Endothelial cell of umbilical vein (primary cell): ENCODE measurements around the gene LHX3. TPM values are rescaled to one million over a fixed set of nuclear protein-coding genes. Genes with fewer than 3 reads are reported as not detected.

Source experiments
- BruUV-seq: library from RNA; stranded (reverse); fragments of 400-500 nt; replicated peaks from 2 replicates; lab custom pipeline; 2021; lab: Mats Ljungman, UMichigan
- CTCF ChIA-PET: fragments of 300-600, 350-600 bp; sonication (Branson Sonifier 250); formaldehyde crosslinking; loops from one replicate; lab custom pipeline; 2021; ENCODE audit warnings: antibody characterized with exemption, inconsistent platforms; lab: Charles Lee
- POLR2A ChIA-PET: fragments of 300-600, 350-600 bp; sonication (Branson Sonifier 250); formaldehyde crosslinking; loops from one replicate; lab custom pipeline; 2021; ENCODE audit warnings: antibody characterized with exemption, inconsistent platforms; lab: Charles Lee
- DNase-seq: peaks from one replicate; pipeline ENCODE4 v3.0.0-alpha.2; 2011; ENCODE audit warnings: low read depth, low spot score
- FAIRE-seq: peaks from 2 replicates; lab custom pipeline; 2011; peaks lifted over from hg19 to GRCh38; lab: Jason Lieb, UNC
- H2AFZ ChIP-seq: 2 replicates; pipeline ENCODE4 v1.6.0; 2012; ENCODE audit warnings: low read depth, low read length, control low read depth, inconsistent platforms
- H3K27ac ChIP-seq: 2 replicates; pipeline ENCODE4 v1.5.1; 2011; ENCODE audit warnings: low read depth, mild to moderate bottlenecking, control low read depth, low read length, moderate library complexity; ENCODE audit not compliant: insufficient read depth
- H3K27me3 ChIP-seq, 2 experiments: 2 replicates each; pipeline versions ENCODE4 v1.6.0 to v1.6.1; 2011; ENCODE audit warnings: low read length in 2 of 2, mixed read lengths in 1 of 2; ENCODE audit not compliant: control insufficient read depth in 2 of 2, insufficient read depth in 2 of 2
- H3K36me3 ChIP-seq, 2 experiments: 2 replicates in 1 of 2; 3 replicates in 1 of 2; pipeline ENCODE4 v1.5.1; 2011; ENCODE audit warnings: low read length in 2 of 2, mild to moderate bottlenecking in 1 of 2, moderate library complexity in 1 of 2; ENCODE audit not compliant: control insufficient read depth in 2 of 2, insufficient read depth in 2 of 2; ENCODE audit errors: extremely low read depth in 1 of 2
- H3K4me1 ChIP-seq: 3 replicates; pipeline ENCODE4 v1.5.1; 2011; ENCODE audit warnings: mild to moderate bottlenecking, low read length; ENCODE audit not compliant: control insufficient read depth, insufficient read depth; ENCODE audit errors: extremely low read depth
- H3K4me2 ChIP-seq: 2 replicates; pipeline ENCODE4 v1.6.1; 2011; ENCODE audit warnings: low read length, control low read depth, mixed read lengths; ENCODE audit not compliant: insufficient read depth
- H3K4me3 ChIP-seq, 3 experiments: fragments of 200-600 bp in 1 of 3; sonication (generic), shearing (Covaris generic) in 1 of 3; replicated peaks in 1 of 3; 2 replicates each; pipeline ENCODE4 v1.5.1; 2011 to 2016; ENCODE audit warnings: control low read depth in 3 of 3, low read length in 3 of 3, mild to moderate bottlenecking in 2 of 3, inconsistent platforms in 1 of 3, low read depth in 1 of 3, moderate library complexity in 1 of 3; ENCODE audit not compliant: insufficient read depth in 1 of 3
- H3K79me2 ChIP-seq: 2 replicates; pipeline ENCODE4 v1.6.0; 2012; ENCODE audit warnings: low read length, inconsistent platforms; ENCODE audit not compliant: control insufficient read depth, insufficient read depth
- H3K9ac ChIP-seq: replicated peaks from 2 replicates; pipeline ENCODE3; 2011; ENCODE audit warnings: low read length, control low read depth; ENCODE audit not compliant: insufficient read depth; ENCODE audit errors: extremely low read depth
- H3K9me1 ChIP-seq: replicated peaks from 3 replicates; pipeline ENCODE4 v1.6.0; 2011; ENCODE audit warnings: mild to moderate bottlenecking, low read length; ENCODE audit not compliant: control insufficient read depth, insufficient read depth; ENCODE audit errors: extremely low read depth
- H3K9me3 ChIP-seq: replicated peaks from 2 replicates; pipeline ENCODE4 v1.5.1; 2012; ENCODE audit warnings: low read length, inconsistent platforms; ENCODE audit not compliant: control insufficient read depth, insufficient read depth
- H4K20me1 ChIP-seq: replicated peaks from 2 replicates; pipeline ENCODE3; 2011; ENCODE audit warnings: mild to moderate bottlenecking, low read length; ENCODE audit not compliant: control insufficient read depth, insufficient read depth; ENCODE audit errors: extremely low read depth
- FOS ChIP-seq: IDR thresholded peaks from 2 replicates; pipeline ENCODE4 v1.6.1; 2011; ENCODE audit warnings: mild to moderate bottlenecking, low read length, moderate library complexity, borderline replicate concordance; ENCODE audit not compliant: insufficient read depth
- GATA2 ChIP-seq: IDR thresholded peaks from 2 replicates; pipeline ENCODE4 v1.7.0; 2011; ENCODE audit warnings: low read depth, mild to moderate bottlenecking, moderate library complexity, mixed read lengths, low read length; ENCODE audit not compliant: insufficient read length, insufficient read depth
- JUN ChIP-seq: IDR thresholded peaks from 2 replicates; pipeline ENCODE4 v1.6.1; 2011; ENCODE audit warnings: borderline replicate concordance, low read depth; ENCODE audit not compliant: insufficient read length, insufficient read depth
- MYC ChIP-seq: IDR thresholded peaks from one replicate; pipeline ENCODE4 v1.6.1; 2011; ENCODE audit warnings: mild to moderate bottlenecking, low read depth, low read length
- POLR2A ChIP-seq: IDR thresholded peaks from 2 replicates; pipeline ENCODE4 v1.6.1; 2012; ENCODE audit warnings: low read depth, mild to moderate bottlenecking, control low read depth, low read length
- POLR2AphosphoS5 ChIP-seq: IDR thresholded peaks from 2 replicates; pipeline ENCODE4 v1.6.1; 2012; ENCODE audit warnings: low read depth, mild to moderate bottlenecking, control low read depth, low read length, moderate library complexity; ENCODE audit not compliant: insufficient read depth
- dilution Hi-C: fragments of 300-500 bp; cut with MboI; formaldehyde crosslinking; loops from one replicate; pipeline ENCODE4 v1.15.0; 2019; ENCODE audit warnings: low sequenced_read_pairs; ENCODE audit not compliant: extremely low pct_ligation_motif_present
- intact Hi-C: fragments of 100-400 bp; cut with micrococcal nuclease; formaldehyde crosslinking; loops from one replicate; pipeline ENCODE4 v1.10.0; 2022
- polyA plus RNA-seq, 4 experiments: library from polyadenylated mRNA; depleted of rRNA in 3 of 4; stranded (reverse) in 3 of 4; unstranded in 1 of 4; fragments of >200 nt; gene quantifications; 2 replicates each; pipeline versions ENCODE4 v1.2.1 to v1.2.3, GENCODE V29; 2011 to 2012; ENCODE audit warnings: missing spikeins in 1 of 4
- total RNA-seq: library from RNA; stranded (reverse); gene quantifications from 2 replicates; pipeline ENCODE4 v1.2.3, GENCODE V29; 2021
- TF ChIP-seq, protein P1 (sequence below), 2 donors: IDR thresholded peaks; 1 replicate in 1 of 2; 2 replicates in 1 of 2; pipeline ENCODE4 v1.5.1; 2011; ENCODE audit warnings: low read length in 2 of 2, mild to moderate bottlenecking in 2 of 2, moderate library complexity in 2 of 2, control low read depth in 1 of 2, inconsistent platforms in 1 of 2, low read depth in 1 of 2; ENCODE audit not compliant: insufficient read depth in 1 of 2; ENCODE audit errors: extremely low read depth in 1 of 2
- TF ChIP-seq, protein P2 (sequence below): IDR thresholded peaks from 2 replicates; pipeline ENCODE4 v1.6.1; 2011; ENCODE audit not compliant: insufficient read depth, insufficient read length

The LHX3 gene
- total and polyA plus RNA-seq, 2 donors (not counting 3 experiments of a cell fraction or from before 2014, with no cell fraction given), result not detected

DNA sequence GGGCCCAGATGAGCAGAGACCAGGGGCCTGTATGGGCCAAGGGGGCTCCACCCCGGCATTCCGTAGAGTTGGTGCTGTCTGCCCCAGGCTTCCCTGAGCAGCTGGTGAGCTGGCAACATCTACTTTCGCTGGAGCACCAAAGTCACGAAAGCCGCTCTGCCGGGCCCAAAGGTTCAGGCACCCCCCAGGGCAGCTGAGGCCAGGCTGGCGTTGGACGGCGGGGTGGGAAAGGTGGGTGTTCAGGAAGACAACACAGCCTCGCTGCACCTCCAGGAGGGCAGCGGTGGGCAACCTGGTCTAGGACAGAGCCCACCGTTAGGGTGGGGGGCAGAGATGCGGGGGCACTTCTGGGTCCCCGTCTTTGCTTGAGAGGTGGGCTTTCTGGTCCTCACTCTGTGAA lies 56.2 kb downstream of the LHX3 start:
- H4K20me1 ChIP-seq, result no peaks in the 10 kb centered on the region
- H3K27ac ChIP-seq, result no peak overlapping the region
- DNase-seq (no peak), FAIRE-seq (no peak)
- H3K9me1 ChIP-seq, result no peaks in the 10 kb centered on the region
- no peaks in the 10 kb centered on the region for H3K9me3 ChIP-seq
- H3K4me3 ChIP-seq, result no peak overlapping the region
- H3K79me2 ChIP-seq, result no peaks in the 10 kb centered on the region
- H3K27me3 ChIP-seq, result peaks cover 0 to 2% of the 10 kb centered on the region in 2 experiments
- intact Hi-C loops (no loop called here), dilution Hi-C loops (no loop called here)
- H3K9ac ChIP-seq, result no peak overlapping the region
- H3K4me1 ChIP-seq, result no peaks in the 10 kb centered on the region
- H2AFZ ChIP-seq, result no peak overlapping the region
- CTCF ChIA-PET, result no interaction called here
- no peak for TF ChIP-seq JUN
- no peak for TF ChIP-seq MYC
- TF ChIP-seq, protein P1, sequence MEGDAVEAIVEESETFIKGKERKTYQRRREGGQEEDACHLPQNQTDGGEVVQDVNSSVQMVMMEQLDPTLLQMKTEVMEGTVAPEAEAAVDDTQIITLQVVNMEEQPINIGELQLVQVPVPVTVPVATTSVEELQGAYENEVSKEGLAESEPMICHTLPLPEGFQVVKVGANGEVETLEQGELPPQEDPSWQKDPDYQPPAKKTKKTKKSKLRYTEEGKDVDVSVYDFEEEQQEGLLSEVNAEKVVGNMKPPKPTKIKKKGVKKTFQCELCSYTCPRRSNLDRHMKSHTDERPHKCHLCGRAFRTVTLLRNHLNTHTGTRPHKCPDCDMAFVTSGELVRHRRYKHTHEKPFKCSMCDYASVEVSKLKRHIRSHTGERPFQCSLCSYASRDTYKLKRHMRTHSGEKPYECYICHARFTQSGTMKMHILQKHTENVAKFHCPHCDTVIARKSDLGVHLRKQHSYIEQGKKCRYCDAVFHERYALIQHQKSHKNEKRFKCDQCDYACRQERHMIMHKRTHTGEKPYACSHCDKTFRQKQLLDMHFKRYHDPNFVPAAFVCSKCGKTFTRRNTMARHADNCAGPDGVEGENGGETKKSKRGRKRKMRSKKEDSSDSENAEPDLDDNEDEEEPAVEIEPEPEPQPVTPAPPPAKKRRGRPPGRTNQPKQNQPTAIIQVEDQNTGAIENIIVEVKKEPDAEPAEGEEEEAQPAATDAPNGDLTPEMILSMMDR (IDR thresholded peaks at IDR 0.05; ENCODE audit: extremely low read depth in 1 of 2, insufficient read depth in 1 of 2, low read depth in 1 of 2, low read length in 2 of 2), result no peak
- no peak for TF ChIP-seq POLR2A
- TF ChIP-seq FOS, result no peak
- TF ChIP-seq, protein P2, sequence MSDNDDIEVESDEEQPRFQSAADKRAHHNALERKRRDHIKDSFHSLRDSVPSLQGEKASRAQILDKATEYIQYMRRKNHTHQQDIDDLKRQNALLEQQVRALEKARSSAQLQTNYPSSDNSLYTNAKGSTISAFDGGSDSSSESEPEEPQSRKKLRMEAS, result no peak
- no peak for TF ChIP-seq GATA2
- TF ChIP-seq POLR2AphosphoS5, result no peak
- POLR2A ChIA-PET, result no interaction called here
- H3K36me3 ChIP-seq, result no peaks in the 10 kb centered on the region
- no peak overlapping the region for H3K4me2 ChIP-seq
- BruUV-seq, result no TSS peak
